Measurements from ENCODE around the gene TNFRSF25.

TNFRSF25 gene

DNA sequence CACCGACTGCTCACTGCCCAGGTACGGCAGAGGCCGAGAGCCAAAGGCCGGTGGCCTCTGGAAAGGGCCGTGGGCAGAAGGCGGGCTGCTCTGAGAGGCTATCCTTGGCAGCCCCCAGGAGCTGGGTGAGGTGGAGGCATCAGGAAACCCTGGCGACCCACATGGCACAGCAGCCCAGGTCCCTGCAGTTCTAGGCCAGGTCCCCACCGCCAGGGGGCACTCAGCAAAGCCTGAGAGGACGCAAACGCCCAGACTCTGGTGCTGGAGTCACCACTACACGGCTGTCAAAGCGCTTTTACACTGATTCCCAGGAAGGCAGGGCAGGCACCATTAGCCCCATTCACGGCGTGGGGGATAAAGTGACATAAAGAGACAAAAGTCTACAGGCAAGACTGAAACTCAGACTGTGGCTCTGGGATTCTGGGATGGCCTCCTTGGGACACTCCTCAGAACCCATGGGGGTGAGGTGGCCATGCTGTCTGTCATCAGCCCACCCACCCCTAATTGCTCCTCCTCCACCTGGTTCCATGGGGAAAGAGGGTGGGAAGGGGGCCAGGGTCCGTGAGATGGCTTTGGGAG is 20.5 kb upstream of the TNFRSF25 start:
- peak; percentile 92 for DNase-seq

DNA sequence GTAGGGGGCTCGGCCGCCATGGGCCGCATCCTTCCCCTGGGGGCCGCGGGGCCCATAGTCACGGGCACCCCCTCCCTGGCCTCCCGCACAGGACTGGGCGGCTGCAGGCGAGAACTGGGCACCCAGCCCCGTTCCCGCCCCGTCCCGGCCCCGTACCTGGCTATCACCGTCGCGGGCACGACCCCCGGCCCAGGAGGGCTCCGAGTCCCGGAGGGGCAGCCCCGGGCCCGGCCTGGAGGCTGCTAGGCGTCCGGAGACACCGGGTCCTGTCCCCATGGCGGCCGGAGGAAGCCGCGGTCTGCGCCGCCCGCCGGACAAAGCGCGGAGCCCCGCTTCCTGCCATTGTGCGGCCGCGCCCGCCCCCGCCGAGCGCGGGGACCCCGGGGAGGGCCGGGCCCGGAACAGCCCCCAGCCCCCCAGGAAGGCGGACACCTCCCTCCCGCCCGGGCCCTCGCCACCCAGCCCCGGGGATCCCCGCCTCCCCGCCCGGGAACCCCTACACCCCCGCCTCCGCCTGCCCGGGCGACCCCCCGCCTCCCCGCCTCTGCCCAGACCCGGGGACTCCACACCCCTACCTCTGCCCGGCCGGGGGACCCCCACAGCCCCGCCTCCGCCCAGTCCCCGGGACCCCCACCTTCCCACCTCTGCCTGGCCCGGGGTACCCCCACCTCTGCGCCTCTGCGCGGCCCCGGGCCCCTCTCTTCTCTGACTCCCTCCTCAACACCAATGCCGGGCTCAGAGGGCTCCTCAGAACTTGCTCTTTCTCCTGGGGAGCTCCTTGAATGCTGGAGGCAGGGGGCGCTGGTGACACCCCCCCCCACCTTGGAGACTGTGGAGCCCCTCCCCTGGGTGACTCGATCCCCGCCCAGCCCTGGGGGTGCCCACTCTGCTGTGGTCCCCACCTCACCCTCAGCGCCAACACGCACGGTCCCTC is 19.5 kb upstream of the TNFRSF25 start:
- no peak for DNase-seq

- DNase-seq, result no peak
Measured at GRCh38 chr1:6484826-6485167, 18.8 kb upstream of the TNFRSF25 start.

DNA sequence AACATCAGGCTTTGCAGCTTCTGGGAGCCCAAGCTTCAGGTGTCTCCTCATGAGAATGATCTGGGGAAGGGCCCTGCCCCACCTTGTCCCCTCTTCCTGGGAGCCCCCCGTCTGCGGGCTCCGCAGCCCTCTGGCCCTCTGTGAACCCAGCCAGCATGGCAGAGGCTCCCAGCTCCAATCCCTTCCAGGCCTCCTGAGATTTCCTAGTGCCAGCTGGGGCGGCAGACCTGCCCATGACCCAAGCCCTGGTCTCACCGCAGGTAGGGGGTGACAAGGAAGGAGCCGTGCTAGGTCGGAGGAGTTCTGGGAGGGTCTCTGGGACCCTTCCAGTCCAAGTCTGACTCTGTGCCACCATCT is 17.8 kb upstream of the TNFRSF25 start:
- DNase-seq, result no peak

GRCh38 chr1:6483017-6483760 is 17.2 kb upstream of the TNFRSF25 start:
- no peak for DNase-seq

- DNase-seq, result no peak
Measured at GRCh38 chr1:6481820-6482219, 15.8 kb upstream of the TNFRSF25 start.

- DNase-seq, result no peak
Measured at GRCh38 chr1:6477039-6477820, 11.3 kb upstream of the TNFRSF25 start.

DNA sequence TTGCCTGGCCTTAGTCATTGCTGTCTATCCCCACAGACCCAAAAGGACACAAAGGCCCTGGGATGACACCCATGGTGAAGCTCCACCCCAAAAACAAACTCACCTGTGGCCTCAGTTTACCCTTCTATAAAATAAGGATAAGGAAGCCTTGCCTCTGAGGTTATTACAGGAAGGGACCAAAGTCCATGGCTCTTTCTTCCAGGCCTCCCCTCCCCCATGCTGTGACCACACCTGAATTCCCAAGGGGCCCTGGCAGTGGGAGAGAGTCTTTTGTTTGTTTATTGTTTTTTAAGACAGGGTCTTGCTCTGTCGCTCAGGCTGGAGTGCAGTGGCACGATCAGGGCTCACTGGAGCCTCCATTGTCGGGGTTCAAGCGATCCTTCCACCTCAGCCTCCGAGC is 10.5 kb upstream of the TNFRSF25 start:
- DNase-seq, result no peak

DNA sequence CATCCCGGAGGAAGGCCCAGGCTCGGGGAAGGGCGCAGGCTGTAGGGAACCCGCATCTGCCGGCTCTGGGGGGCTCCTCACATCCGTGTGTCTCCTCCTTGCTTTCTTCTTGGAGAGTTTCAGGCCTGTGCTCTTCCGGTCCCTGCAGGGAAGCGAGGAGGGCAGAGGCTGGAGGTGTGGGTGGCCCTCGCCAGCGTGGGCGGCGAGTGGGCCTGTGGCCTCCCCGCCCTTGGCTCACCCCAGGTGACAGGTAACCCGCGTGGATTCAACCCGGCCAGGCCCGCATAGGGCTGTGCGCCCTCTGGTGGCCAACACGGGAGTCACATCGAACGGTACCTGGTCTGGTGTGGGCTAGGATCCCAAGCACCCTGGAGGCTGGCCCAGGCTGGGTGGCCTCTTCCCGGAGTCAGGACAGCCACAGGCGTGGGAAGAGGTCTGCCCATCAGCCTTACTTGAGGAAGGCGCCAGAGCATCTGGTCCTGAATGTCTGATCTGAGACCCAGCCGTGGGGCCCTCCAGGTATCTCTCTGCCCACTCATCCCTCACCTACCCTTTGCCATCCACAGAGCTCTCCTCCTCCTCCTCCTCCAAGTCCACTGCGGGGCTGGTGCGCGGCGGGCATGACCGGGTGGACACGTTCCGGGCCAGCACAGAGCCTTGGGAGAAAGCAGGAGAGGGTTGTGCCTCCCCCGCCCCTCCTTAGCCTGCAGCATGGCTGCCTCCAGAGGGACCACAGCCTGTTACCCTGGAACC is 9.6 kb upstream of the TNFRSF25 start:
- DNase-seq, result peak; percentile 88

GRCh38 chr1:6474815-6475282 is 8.9 kb upstream of the TNFRSF25 start:
- DNase-seq, result no peak

DNA sequence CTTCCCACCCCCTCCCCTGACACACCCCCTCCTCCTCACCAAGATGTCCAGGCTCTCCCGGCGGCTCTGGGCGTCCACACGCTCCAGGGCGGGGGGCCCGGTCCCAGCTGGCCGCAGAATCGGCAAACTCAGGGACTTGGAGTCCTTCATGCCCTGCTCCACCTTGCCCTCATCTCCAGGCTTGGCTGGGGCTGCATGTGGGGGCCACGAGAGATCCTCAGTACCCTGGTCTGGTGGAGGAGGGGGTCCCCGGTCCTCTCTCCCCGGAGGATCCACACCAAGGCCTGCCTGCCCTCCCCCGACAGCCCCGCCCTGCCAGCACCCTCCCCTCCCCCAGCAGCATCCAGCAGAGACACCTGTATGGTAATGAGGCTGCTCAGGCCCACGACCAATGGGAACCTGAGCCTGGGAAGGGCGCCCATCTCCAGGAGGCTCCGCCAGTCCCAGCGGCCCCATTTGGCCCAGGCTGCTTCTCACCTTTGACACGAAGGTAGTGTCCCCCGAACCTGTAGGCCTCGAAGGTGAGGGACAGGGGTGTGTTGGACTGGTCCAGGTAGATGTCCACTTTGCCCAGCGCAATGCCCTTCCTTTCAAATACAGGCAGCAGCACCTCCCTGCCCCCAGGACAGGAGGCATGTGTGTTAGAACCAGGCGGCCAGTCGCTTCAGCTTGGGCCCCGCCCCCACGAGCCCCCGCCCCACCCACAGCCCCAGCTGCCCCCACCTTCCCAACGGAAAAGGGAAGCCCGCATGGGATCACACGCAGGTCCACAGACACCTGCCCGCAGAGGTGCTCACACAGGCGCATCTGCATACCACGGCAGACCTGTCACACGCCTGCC is 8.2 kb upstream of the TNFRSF25 start:
- no peak for DNase-seq

- no peak for DNase-seq
Measured at GRCh38 chr1:6473156-6473555, 7.2 kb upstream of the TNFRSF25 start.

DNA sequence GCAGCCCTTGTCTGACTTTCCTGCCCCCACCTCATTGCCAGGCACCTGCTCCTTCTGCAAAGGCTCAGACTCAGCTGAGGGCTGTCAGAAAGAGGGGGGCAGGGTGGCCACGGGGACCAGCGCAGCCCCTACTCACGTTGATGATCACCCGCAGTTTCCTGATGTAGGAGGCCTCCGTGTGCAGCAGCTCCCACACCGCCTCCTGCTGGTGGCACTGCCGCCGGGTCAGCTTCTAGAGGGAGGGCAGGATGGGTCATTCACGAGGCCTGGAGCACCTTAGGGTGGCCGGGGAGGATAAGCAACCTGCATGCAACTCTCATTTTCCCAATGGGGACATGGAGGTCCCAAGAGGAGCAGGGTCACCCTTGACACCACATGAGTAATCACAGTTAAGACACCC is 6.4 kb upstream of the TNFRSF25 start:
- peak; percentile 39 for DNase-seq

DNA sequence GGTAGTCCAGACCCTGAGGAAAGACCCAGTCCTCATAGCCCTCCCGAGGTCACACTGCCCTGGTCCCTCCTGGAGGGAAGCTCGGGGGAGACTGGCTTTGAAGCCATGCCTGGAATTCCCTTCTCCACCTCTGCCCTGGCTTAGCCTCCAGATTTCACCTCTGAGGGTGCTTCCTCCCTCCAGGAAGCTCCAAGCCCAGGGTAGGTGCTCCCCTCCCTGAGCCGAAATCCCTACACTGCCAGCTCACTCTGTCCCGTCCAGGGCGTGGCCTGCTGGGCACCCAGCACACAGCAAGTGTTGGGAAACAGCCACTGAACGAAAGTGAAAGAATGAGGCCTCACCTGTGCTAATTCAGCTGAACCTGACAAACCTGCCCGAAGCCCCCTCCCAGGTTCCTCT is 6.0 kb upstream of the TNFRSF25 start:
- DNase-seq, result no peak

GRCh38 chr1:6471086-6471969 is 5.4 kb upstream of the TNFRSF25 start:
- no peak for DNase-seq

GRCh38 chr1:6470132-6471085 is 4.4 kb upstream of the TNFRSF25 start:
- no peak for DNase-seq

- DNase-seq, result no peak
Measured at GRCh38 chr1:6468729-6469461, 2.9 kb upstream of the TNFRSF25 start.

All from CD4-positive, alpha-beta T cell treated with Interleukin-6 for 4 hours (primary cell).